HG03025 (cell line): ENCODE results near the gene DHRS13.
"Not testable (repeated sequence)": the region's sequence is repeated elsewhere in the genome, so short reads cannot be mapped to it uniquely, and the experiment has no call there.

ENCODE experiments used
- ATAC-seq: cut with Tn5 transposase; IDR thresholded peaks from one replicate; pipeline ENCODE4 v1.9.1; 2021; ENCODE audit warnings: mild to moderate bottlenecking, moderate library complexity; ENCODE audit not compliant: unreplicated experiment, low FRiP score

DHRS13 gene

DNA sequence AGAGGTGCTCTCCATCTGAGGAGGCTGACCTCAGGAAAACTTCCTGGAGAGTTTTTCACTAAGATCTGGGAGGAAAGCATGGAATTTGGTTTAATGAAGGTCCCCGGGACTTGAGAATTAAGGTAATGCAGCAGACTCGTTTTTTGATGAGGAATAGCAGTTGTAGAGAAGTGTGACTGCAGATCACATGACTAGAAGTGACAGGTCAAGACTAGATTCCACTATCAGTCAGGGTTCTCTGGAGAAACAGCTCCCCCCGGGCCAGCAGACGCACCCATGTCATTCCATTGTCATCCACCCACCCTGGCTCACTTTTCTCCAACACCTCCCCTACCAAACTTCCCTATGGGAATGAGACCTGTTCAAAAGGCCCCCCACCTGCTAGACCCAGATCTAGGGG lies 1.9 kb upstream of the DHRS13 start:
- ATAC-seq = no peak

DNA sequence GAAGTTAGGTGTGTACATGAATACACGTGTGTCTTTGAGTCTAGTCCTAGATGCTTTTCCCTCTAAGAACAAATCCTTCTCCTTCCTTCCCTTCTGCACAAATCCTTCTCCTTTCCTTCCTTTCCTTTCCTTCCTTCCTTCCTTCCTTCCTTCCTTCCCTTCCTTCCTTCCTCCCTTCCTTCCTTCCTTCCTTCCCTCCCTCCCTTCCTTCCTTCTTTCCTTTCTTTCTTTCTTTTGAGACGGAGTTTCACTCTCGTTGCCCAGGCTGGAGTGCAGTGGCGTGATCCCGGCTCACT lies 615 bp upstream of the DHRS13 start:
- not testable (repeated sequence) for ATAC-seq

DNA sequence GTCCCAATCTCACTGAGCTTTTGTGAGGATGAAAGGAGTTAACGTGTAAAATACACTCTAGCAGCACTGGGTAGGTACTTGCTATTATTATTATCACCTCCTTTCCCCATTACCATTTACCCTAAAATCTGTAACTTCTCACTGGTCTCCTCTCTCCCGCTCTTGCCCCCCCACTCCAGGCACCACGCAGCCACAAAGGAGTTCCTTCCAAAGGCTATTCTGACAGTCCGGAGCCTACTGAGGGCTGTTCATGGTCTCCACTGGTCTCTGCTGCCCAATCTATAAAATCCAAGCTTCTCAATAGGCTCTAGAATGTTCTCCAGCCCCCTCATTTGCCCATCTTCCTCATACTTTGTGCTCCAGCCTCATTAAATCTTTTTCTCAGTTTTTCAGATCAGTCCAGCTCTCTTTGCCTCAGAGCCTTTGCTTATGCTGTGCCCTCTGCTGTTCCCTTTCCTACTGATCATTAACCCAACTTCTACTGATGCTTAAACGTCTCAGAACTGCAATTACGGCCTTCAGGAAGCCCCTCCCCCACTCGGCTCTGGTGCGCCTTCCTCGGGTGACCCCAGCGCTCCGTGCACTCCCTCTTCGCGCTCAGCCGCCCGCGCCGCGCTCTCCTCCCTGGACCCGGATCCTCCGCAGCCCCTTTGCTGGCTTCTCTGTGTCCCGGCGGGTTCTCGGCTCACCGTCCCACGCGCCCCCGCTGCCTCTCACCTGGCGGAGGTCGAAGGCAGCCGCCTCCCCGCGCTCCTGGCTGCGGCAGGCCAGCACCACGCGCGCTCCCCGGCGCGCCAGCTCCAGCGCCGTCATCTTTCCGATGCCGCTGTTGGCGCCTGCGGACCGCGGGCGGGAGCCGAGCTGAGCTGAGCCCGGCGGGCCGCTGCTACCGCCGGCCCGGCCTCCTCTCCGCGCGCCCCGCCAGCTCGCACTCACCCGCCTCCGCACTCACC lies 737 bp downstream of the DHRS13 start:
- ATAC-seq = peak; percentile 36

DNA sequence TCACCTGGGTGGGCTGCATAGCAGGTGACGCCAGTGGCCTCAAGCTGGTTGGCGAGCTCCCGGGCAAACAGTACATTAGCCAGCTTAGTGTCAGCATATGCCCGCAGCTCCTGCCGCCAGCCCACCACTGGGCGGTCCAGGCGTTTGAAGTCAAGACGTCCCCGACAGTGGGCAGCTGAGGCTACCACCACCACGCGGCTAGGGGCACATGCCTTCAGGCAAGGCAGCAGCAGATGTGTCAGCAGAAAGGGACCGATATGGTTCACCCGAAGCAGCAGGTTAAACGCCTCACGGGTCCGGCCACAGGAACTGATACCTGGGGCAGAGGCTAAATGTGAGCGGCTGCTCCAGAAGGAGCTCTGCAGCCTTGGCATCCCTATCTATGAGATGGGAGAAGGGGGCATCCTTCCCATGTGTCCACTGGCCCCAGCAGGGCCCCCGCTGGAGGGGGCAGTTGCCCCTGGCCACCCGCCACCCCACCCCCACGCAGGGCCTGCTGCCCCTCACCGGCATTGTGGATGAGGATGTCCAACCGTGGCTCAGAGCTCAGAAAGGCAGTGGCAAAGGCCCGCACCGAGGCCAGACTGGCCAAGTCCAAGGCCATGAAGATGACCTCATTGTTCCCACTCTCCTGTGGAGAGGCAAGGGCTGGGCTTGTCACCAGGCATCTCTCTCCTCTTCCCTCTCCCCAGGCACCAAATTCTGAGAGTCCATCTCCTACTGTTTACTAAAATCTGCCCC lies 1.7 kb downstream of the DHRS13 start:
- ATAC-seq = no peak

DNA sequence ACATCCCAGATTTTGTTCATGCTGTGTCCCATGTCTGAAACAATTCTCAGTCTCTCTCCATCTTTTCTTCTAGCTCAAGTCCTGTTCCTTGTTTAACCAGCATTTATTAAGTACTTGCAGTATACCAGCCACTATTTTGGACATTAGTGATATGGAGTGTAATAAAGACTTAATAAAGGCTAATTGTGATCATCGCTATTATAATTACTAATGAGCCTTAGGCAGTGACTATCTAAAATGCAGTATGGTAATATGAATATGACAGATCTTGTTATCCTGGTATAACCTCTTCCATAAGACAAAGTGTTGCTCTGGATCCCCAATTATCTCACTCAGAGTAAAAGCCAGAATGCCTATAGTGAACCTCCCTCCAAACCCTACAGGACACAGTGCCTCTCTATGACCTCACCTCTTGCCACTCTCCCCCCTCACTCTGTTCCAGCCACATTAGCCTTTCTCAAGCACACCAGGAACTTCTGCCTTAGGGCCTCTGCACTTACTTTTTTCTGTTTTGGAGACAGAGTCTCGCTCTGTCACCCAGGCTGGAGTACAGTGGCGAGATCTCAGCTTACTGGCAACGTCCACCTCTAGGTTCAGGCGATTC lies 3.6 kb downstream of the DHRS13 start:
- no peak for ATAC-seq

DNA sequence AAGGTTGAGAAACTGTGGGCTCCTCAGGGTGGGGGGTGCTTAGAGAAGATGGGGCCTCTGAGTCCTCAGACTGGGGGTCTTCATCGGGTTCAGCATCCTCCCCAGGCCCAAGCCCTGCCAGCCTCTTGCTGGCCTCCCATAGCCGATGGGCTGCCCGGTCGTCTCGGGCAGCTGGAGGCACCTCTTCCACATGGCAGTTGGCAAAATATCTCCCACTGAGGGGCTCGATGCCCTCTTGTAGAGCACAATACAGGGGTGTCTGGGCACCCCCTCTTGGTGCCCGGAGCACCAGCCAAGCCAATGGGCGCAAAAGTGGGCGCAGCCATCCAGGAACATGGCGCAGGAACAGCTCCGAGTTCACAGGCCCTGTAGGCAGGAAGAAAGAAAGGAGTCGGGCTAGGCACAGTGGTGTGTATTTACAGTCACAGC lies 4.3 kb downstream of the DHRS13 start:
- ATAC-seq = no peak

DNA sequence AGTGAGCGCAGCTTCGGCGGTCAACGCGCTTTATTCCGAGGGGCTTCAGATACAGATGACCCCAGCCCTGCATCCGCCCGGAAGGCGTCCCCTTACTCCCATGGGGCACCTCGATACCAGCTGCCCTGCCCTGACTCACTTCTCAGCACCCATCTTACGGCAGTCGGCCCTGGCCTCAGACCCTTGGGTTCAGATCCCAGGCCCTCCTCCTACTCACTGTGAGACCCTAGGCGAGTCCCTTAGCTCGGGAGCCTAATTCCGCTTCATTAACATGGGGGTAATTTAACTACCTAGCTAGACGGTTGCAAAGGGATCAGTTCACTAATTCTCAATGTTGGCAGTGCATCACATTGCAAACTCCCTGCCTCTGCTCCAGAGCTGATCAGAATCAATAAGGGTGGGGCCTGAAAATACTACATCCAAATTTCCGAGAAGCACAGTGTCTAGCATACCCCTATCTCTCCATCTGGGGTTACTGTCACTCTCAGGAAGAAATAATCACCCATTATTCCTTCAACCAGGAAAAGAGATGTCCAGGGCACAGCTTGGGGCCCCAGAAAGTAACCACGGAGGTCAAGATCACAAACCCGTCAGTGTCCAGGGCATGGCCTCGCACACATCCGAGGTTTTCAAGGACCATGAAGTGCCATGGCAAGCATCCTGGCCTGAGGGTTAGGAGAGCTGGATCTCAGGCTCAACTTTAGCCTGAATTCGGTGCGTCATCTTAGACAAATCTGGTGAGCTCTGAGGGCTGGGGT lies 4.9 kb downstream of the DHRS13 start:
- ATAC-seq = no peak

DNA sequence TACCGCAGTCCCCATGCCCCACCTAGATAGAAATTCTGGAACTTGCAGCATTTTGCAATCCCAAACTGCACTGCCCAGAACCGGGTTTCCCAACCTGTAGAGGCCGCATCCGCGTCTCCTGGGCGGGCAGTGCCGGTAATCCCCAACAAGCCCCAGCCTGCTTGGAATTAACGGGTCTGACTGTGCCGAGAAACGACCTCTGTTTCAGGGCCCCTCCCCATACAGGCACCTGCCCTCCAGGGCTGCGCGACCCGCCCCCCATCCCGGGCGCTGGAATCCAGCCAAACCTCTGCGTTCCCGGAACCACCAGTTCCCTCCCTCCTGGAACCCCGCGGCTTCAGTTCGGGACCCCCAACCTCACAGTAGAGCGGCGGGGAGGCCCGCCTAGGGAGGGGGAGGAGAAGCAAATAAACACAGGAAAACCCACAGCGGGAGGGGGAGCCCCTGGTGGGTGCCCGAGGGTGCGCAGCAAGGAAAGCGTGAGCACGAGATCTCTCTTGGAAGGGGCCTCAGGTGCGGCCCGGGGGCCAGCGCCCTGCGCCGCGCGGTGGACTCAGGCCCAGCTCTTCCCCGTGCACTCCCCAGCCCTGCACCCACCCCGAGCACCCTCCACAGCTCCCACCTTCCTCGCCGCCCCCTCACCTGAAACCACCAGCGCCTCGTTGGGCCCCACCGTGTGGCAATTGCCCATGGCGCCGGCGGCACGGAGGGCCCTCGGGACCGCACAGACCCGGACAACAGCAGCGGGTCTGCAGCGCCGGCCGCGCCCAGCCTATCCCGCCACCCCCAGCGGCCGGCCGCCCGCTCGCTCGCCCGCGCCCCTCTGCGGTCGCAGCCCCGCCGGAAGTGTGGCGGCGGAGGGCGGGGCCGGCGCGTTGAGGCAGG lies 5.8 kb downstream of the DHRS13 start, which contains the start of gene FLOT2:
TSS of gene FLOT2 (minus strand) at position 850 of the 885 bp plus-strand sequence. CDS start at position 691, 159 bp downstream.
- ATAC-seq = no peak

DNA sequence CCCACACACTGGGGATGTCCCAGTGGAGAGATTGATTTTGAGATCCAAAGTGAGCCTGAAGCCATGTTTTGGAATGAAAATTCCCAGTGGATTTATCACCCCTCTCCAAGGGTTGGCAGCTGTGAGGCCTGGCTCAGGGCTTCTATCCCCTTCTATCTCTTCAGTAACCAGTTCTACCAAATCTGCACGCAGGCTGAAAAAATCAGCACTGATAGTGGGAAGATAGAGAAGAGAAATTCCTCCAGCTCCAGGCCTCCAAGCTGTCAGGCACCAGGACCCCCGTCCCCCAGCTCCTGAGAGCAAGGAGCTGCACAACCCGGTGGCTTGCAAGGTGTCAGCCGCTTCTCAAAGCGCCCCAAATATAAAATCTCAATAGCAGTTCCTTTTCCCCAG lies 6.4 kb downstream of the DHRS13 start:
- ATAC-seq = no peak

DNA sequence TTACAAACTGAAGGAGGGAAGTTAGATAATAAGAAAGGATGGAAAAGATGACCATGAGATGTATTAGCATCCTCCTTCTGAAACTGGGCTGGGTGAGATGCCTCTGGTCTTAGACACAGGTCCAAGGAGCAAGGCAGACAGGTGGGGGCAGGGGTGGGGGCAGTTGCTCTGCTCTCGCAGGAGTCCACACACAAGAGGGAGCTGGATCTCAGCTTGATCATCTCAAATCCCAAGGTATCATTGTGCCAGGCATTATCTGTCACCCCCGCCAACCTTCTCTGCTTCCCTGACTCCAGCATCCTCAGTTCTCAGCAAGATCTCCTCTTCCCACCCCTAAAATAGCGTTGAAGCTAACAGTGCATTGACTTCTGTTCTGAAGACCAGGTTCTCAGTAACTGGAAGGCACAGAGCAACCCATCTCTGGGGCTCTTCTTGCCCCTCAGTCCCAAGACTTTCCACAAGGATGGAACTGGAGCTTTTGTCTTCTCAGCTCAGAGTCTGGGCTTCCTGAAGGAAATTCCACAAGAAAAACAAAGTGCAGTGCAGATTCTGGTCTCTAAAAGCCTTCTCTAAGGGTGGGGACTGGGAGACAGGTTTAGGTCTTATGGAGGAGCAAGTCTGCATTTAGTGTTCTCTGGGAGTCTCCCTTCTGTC lies 7.0 kb downstream of the DHRS13 start:
- ATAC-seq = no peak

DNA sequence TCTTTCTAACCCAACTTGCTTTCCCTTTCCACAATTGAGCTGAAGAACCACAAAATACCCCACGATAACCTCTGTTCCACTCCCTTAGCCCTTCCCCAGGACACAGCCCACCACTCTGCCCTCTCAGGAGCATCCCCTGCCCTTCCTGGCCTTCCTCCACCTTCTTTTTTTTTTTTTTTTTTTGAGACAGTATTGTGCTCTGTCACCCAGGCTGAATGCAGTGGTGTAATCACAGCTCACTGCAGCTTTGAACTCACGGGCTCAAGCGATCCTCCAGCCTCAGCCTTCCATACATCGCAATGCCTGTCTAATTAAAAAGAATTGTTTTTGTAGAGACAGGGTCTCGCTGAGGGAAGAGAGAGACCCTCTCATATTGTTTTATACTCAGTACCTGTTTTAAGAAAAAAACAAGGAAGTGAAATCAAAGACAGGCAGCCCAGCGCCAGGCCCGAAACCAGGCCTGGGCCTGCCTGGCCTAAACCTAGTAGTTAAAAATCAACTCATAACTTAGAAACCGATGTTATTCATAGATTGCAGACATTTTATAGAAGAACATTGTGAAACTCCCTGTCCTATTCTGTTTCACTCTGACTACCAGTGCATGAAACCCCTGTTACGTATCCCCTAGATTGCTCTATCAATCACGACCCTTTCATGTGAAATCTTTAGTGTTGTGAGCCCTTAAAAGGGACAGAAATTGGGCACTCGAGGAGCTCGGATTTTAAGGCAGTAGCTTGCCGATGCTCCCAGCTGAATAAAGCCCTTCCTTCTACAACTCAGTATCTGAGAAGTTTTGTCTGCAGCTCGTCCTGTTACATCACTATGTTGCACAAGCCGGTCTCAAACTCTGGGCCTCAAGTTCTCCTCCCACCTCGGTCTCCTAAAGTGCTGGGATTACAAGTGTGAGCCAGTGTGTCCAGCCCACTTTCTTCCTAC lies 9.4 kb downstream of the DHRS13 start:
- not testable (repeated sequence) for ATAC-seq

DNA sequence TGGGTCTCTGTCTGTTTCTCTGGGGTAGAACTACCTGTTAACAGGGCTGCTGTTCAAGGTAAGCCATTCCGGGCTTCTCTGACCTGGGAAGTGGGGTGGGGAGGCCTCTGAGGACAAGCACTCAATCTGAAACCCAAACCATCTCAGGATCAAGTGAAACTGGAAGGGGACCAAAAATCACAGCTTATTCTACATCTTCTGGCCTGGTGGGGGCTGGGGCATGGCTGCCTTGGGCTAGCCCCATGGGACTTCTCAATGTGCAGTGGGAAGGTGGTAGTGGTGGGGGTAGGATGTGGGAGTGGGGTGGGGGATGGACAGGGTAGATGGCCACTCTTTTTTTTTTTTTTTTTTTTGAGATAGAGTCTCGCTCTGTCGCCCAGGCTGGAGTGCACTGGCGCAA lies 10.9 kb downstream of the DHRS13 start:
- ATAC-seq = no peak

DNA sequence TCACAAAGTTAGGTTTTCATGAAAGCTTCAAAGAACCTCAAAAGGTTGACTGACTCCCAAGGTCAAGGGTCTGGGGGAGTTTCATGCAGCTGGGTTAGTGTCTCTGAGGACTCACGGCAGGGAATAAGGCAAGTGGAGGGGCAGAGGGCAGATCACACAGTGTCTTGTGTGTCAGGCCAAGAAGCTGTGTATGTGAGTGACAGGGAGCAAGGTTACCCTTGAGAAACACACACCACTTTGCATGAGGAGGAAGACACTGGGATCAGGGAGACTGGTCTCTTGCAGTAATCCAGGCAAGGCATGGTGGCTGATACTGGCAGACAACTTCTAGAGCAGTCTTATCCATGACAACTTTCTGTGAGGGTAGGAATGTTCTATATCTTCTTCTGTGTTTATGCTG lies 11.7 kb downstream of the DHRS13 start:
- ATAC-seq = no peak

DNA sequence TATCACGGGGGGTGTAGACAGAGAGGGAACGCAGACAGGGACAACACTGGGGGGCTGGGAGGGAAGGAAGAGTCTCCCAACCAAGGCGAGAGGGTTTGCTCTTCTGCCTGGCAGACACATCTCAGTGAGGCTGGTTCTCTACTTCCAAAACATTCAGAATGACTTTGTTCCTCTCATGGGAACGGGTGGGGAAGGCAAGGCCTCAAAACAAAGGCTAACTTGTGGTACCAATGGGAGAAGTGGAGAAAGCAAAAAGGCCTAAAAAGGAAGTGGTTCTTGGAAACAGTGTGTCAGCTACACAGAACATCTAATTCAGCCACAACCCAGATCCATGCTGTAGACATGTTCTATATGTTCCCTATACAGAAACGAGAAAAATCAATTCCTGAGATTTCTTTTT lies 12.9 kb downstream of the DHRS13 start:
- no peak for ATAC-seq

DNA sequence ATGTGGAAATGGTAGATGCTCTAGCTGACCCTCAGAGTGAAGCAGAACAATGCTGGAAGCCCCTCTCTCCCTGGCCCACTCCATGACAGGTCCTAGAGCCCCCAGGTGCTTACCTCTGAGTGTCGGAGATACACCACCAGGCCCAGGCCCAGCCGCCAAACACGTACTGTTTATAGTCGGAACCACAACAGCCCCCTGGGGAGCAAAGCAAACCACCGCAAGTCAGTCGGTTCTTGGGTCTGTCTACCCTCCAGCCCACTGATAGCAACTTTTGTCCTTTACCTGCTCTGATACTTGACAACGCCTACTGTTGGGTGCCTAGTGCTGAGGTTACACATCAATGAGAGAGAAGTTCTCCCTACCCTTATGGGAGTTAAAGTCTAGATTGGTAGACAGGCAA lies 14.0 kb downstream of the DHRS13 start:
- no peak for ATAC-seq

DNA sequence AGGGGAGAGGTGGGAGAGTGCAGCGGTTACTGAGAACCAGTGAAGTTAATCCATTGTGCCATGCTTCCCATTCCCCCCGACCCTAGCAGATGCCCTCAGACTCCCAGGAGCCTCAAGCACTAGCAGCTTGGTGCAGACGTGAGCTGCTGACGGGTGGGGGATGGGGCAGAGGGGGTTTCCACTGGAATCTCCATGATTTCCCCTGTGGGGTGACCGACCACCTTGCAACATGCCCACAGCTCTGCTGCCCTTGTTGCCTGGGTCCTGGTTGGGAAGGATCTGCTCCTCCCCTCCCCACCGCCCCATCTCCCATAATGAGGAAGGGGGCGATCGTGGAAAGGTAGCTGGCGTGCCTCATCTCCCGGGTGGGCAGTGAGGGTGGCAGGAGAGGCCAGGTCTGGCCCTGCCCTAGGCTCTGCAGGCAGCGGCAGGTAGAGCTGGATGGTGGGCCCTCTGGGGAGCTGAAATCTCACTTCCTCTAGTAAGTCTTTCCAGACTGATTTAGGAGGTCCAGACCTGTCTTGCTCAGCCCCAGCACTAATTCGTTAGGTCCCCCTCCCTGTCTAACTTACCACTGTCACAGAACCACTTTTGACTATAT lies 14.9 kb downstream of the DHRS13 start:
- ATAC-seq = no peak

DNA sequence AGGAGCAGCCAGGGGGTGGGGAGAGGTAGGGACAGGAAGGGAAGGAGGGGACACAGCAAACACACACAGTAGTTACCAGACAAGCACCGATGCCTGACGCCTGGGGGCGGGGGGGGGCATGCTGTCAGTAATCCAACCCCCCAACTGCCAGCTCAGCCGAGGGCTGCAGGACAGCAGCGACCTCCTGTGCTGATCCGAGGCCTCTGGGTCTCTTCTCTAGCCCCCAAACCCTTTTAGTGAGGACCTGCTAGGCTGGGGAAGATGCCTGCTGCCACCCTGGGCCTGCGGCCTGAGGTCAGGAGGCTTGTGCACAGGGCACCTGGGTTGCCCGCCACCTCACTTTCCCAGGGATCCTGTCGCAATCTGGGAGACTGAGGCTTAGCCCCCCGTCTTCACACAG lies 16.9 kb downstream of the DHRS13 start:
- no peak for ATAC-seq

DNA sequence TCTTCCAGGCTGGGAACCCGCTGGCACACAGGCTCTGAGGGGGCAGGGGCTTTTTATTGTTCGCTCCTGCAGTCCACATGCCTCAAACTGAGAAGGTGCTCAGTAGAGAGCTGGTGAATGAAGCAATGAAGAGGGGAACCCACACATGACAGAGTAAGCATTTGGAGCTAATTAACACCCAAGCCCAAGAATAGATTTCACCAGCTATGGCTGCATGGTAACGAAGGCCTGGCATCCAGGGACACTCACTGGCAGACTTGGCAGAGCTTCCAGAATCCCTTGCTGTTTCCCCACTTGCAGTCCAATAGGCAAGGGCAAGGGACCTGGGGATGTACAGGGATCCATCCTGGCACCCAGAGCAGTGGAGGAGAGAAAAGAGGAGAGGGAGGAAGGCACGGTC lies 17.5 kb downstream of the DHRS13 start:
- ATAC-seq = no peak
